ENCODE results near the gene TSFM.
A peak's percentile ranks its signal among the peaks of the same experiment; 100 is the strongest.

TSFM gene

GRCh38 chr12:57782608-57783465 is at the start of gene TSFM:
TSFM (plus strand) TSS chr12:57782787; CDS start chr12:57782802, 15 bp downstream.
- peak; percentile 91 for ATAC-seq
- TF ChIP-seq PATZ1 (CRISPR knock-in tag; IDR thresholded peaks at IDR 0.05; ENCODE audit: borderline replicate concordance) (peak; percentile 74; the same call in 1 of the 2 replicates), TSHZ2 (CRISPR knock-in tag; IDR thresholded peaks at IDR 0.05) (0 out of 2 replicates have a peak, but pooled peaks have one; percentile 13), CSRNP3 (CRISPR knock-in tag; IDR thresholded peaks at IDR 0.05) (no peak)

GRCh38 chr12:57733928-57734327 is 48.7 kb upstream of the TSFM start:
- TF ChIP-seq CSRNP3 (CRISPR knock-in tag; IDR thresholded peaks at IDR 0.05) (no peak), CREB5 (CRISPR knock-in tag; IDR thresholded peaks at IDR 0.05; ENCODE audit: low read depth) (no peak), ARNTL (CRISPR knock-in tag; IDR thresholded peaks at IDR 0.05; ENCODE audit: borderline replicate concordance, low read depth) (no peak), ISL1 (CRISPR knock-in tag; IDR thresholded peaks at IDR 0.05) (no peak), ESRRG (CRISPR knock-in tag; IDR thresholded peaks at IDR 0.05) (no peak), GLIS3 (CRISPR knock-in tag; IDR thresholded peaks at IDR 0.05) (no peak), TSHZ2 (CRISPR knock-in tag; IDR thresholded peaks at IDR 0.05) (no peak)
- no peak for ATAC-seq

GRCh38 chr12:57734591-57734990 is 48.0 kb upstream of the TSFM start:
- ATAC-seq, result no peak
- TF ChIP-seq BACH2 (CRISPR knock-in tag; IDR thresholded peaks at IDR 0.05; ENCODE audit: borderline replicate concordance) (no peak), SNAI2 (CRISPR knock-in tag; IDR thresholded peaks at IDR 0.05) (no peak), ZC3H10 (CRISPR knock-in tag; IDR thresholded peaks at IDR 0.05) (no peak), ZFP30 (CRISPR knock-in tag; IDR thresholded peaks at IDR 0.05) (no peak), ZNF8 (CRISPR knock-in tag; IDR thresholded peaks at IDR 0.05) (no peak), ZFP3 (CRISPR knock-in tag; IDR thresholded peaks at IDR 0.05) (no peak), CREB5 (CRISPR knock-in tag; IDR thresholded peaks at IDR 0.05; ENCODE audit: low read depth) (no peak), GLIS3 (CRISPR knock-in tag; IDR thresholded peaks at IDR 0.05) (no peak), TCF4 (CRISPR knock-in tag; IDR thresholded peaks at IDR 0.05; ENCODE audit: borderline replicate concordance) (no peak), ESRRG (CRISPR knock-in tag; IDR thresholded peaks at IDR 0.05) (no peak), PPARA (CRISPR knock-in tag; IDR thresholded peaks at IDR 0.05; ENCODE audit: borderline replicate concordance) (no peak), ZNF70 (CRISPR knock-in tag; IDR thresholded peaks at IDR 0.05) (no peak), TSHZ2 (CRISPR knock-in tag; IDR thresholded peaks at IDR 0.05) (no peak), ZNF565 (CRISPR knock-in tag; conservative IDR thresholded peaks at IDR 0.05; ENCODE audit: low read depth) (no peak)

Data from SK-N-SH treated with all-trans-retinoic acid at 6 μM for 48 hours (cell line).